Retinal pigment epithelial cell (primary cell): ENCODE data around the gene GPR50.

Experiments used
- DNase-seq: peaks from one replicate; pipeline ENCODE4 v3.0.0-alpha.2; 2010; ENCODE audit warnings: low read depth
- H3K4me3 ChIP-seq: 2 replicates; pipeline ENCODE4 v1.5.1; 2011; ENCODE audit warnings: mild to moderate bottlenecking, low read length, control low read depth, moderate library complexity
- CTCF ChIP-seq: conservative IDR thresholded peaks from 2 replicates; pipeline ENCODE4 v1.5.1; 2011; ENCODE audit warnings: low read depth, low read length, control low read depth, inconsistent platforms

The GPR50 gene

GRCh38 chrX:151180400-151180799 is 4.0 kb downstream of the GPR50 start:
- DNase-seq = no peak
- no peak for TF ChIP-seq CTCF
- no peak overlapping the region for H3K4me3 ChIP-seq

GRCh38 chrX:151181088-151181487 is 4.7 kb downstream of the GPR50 start:
- H3K4me3 ChIP-seq = no peak overlapping the region
- DNase-seq = no peak
- TF ChIP-seq CTCF = no peak

GRCh38 chrX:151183233-151183753 is 6.9 kb downstream of the GPR50 start:
- no peak for DNase-seq
- H3K4me3 ChIP-seq = no peak overlapping the region
- no peak for TF ChIP-seq CTCF

- no peak for DNase-seq
- TF ChIP-seq CTCF = no peak
- no peak overlapping the region for H3K4me3 ChIP-seq
Measured at GRCh38 chrX:151183912-151184565, 7.7 kb downstream of the GPR50 start.

GRCh38 chrX:151184705-151185104 is 8.3 kb downstream of the GPR50 start:
- DNase-seq = no peak
- H3K4me3 ChIP-seq = no peak overlapping the region
- no peak for TF ChIP-seq CTCF

GRCh38 chrX:151206871-151207270 is 30.5 kb downstream of the GPR50 start:
- TF ChIP-seq CTCF = no peak
- no peak for DNase-seq
- H3K4me3 ChIP-seq = no peak overlapping the region

- TF ChIP-seq CTCF = no peak
Measured at GRCh38 chrX:151225843-151226242, 49.5 kb downstream of the GPR50 start.

More at GRCh38 chrX:151225843-151226242, 49.5 kb downstream of the GPR50 start:
- H3K4me3 ChIP-seq = no peak overlapping the region
- no peak for DNase-seq
